ENCODE results near the gene EIF3K. TPM values are rescaled to one million over a fixed set of nuclear protein-coding genes. Genes with fewer than 3 reads are reported as not detected.
A peak's percentile ranks its signal among the peaks of the same experiment; 100 is the strongest.

EIF3K gene
- total and polyA plus RNA-seq, 2 of the 8 experiments (the other 6 are each of a cell fraction or from before 2014, with no cell fraction given), result 329 to 937 TPM

DNA sequence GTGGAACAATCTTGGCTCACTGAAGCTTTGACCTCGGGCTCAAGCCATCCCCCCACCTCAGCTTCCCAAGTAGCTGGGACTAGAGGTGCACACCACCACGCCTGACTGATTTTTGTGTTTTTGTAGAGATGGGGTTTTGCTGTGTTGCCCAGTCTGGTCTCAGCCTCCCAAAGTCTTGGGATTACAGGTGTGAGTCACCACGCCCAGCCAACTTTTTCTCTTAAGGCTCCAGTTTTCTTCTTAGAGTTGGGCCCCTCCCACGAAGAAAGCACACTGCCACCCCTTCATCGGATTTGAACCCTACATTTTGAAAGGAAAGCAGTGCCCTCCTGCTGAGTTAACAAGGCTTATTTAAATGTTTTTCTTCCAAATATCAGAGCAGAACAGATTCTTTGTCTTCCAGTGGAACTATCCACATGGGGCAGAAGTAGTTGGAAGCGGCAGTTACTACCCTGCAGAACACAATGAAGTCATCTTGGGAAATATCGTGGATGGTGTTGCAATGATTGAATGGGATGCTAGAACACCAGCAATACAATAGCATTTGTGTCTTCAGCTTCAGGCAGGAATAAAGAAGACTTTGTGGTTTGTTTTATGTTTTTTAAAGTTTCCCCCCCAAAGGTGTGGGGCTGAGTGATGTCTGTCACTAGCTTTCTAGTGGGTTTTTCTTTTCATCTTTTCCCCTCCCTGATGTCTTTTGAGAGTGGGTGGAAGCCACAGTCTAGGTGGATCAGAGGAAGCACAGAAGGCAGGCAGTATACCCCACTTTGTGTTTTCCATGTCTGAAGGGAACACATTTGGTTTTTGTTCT lies 37.4 kb downstream of the EIF3K start:
- Histone ChIP-seq H2BK15ac (ENCODE audit: low read length) (no peak overlapping the region), H3K23ac (ENCODE audit: insufficient read length) (no peak overlapping the region), H4K8ac (ENCODE audit: extremely low read depth, insufficient read depth, low read length) (no peak overlapping the region), H2BK12ac (ENCODE audit: low read depth, low read length) (no peak overlapping the region), H4K5ac (ENCODE audit: insufficient read length, low read depth, low read length) (no peak overlapping the region), H2BK20ac (ENCODE audit: low read length) (no peak overlapping the region), H3K23me2 (ENCODE audit: low read depth, low read length) (no peaks in the 10 kb centered on the region; the same call in 1 of the 2 replicates), H4K20me1 (replicated peaks in 1 of 2; ENCODE audit: control insufficient read depth in 1 of 2, insufficient read depth in 2 of 2, low read length in 2 of 2) (peaks cover 22 to 45% of the 10 kb centered on the region in 2 experiments), H3K79me2 (ENCODE audit: control insufficient read depth in 1 of 2, insufficient read depth in 2 of 2, low read length in 2 of 2) (peaks cover 36 to 99% of the 10 kb centered on the region in 2 experiments), H3K56ac (replicated peaks; ENCODE audit: insufficient read length, low read depth, low read length) (no peak overlapping the region), H3K79me1 (ENCODE audit: low read depth, low read length) (peaks cover 21% of the 10 kb centered on the region), H3K14ac (ENCODE audit: insufficient read length) (no peak overlapping the region), H3K36me3 (ENCODE audit: control insufficient read depth in 2 of 4, insufficient read depth in 4 of 4, low read length in 3 of 4) (peaks cover 0 to 4% (median 0%) of the 10 kb centered on the region in 4 experiments; a peak in 2 of 8 replicates), H2AK5ac (ENCODE audit: low read depth, low read length) (no peak overlapping the region), H3K9ac (replicated peaks in 1 of 4; ENCODE audit: extremely low read depth in 1 of 4, low read depth in 3 of 4, low read length in 3 of 4) (no peak overlapping the region), H3K18ac (ENCODE audit: extremely low read depth, low read length) (no peak overlapping the region), H2BK5ac (ENCODE audit: low read depth, low read length) (no peak overlapping the region), H4K91ac (replicated peaks; ENCODE audit: insufficient read length, low read length) (no peak overlapping the region), H3K4me3 (ENCODE audit: extremely low read depth in 1 of 4, insufficient read depth in 2 of 4, low read depth in 3 of 4, low read length in 4 of 4) (no peak overlapping the region), H3K27ac (ENCODE audit: low read depth, low read length) (no peak overlapping the region), H3K4me2 (ENCODE audit: insufficient read depth in 1 of 2, low read depth in 2 of 2, low read length in 2 of 2) (no peak overlapping the region; a peak in 1 of 4 replicates), H3K4me1 (replicated peaks in 1 of 4; ENCODE audit: control insufficient read depth in 3 of 4, insufficient read depth in 4 of 4, low read length in 3 of 4) (peaks cover 16 to 35% (median 22%) of the 10 kb centered on the region in 4 experiments), H2BK120ac (replicated peaks; ENCODE audit: low read depth, low read length) (no peak overlapping the region), H2AFZ (ENCODE audit: low read length) (no peak overlapping the region), H3K27me3 (replicated peaks in 1 of 4; ENCODE audit: control insufficient read depth in 3 of 4, extremely low read depth in 1 of 4, insufficient read depth in 3 of 4, low read length in 3 of 4) (no peaks in the 10 kb centered on the region), H3K4ac (replicated peaks; ENCODE audit: insufficient read length, low read depth, low read length) (no peak overlapping the region), H3K9me3 (ENCODE audit: insufficient read depth in 2 of 2, low read depth in 1 of 2, low read length in 1 of 2) (no peaks in the 10 kb centered on the region)
- ChIA-PET CTCF (ENCODE audit: partially characterized antibody) (interaction anchor here (0.7 to 2.6 kb wide), 7 partner anchors 14 to 196 kb away, joined by 3 to 8 read pairs (median 4); no protein-coding TSS in a partner anchor), POLR2A (ENCODE audit: partially characterized antibody) (interaction anchor here (1.2 to 21.5 kb wide), 5 partner anchors 10 to 195 kb away, joined by 3 to 495 read pairs (median 20); partner anchors contain the start of gene ACTN4)
- TF ChIP-seq SP1 (IDR thresholded peaks at IDR 0.05; ENCODE audit: low read depth, low read length) (no peak), CEBPB (IDR thresholded peaks at IDR 0.05; ENCODE audit: low read depth, low read length) (peak; percentile 40; the same call in 1 of the 2 replicates), KDM1A (IDR thresholded peaks at IDR 0.05; ENCODE audit: borderline replicate concordance, low read length) (peak; percentile 59; the same call in 1 of the 2 replicates)
- DNase-seq (ENCODE audit: low read depth in 1 of 2, low spot score in 2 of 2), result no peak
- FAIRE-seq, result no peak
- WGBS, 2 experiments (ENCODE audit: extremely low coverage in 1 of 2, insufficient coverage in 1 of 2, insufficient read length in 1 of 2, insufficient replicate concordance in 2 of 2, low coverage in 1 of 2, low lambda C conversion rate in 2 of 2, missing lambda C conversion rate in 1 of 2), result 86% methylated on average over 7 of the region's 7 CpGs; no CpG with 5 or more reads in 1 of the 2 experiments

Measured in H1 (cell line).